HCT116 (cell line): ENCODE results near the gene KCNK10. TPM values are rescaled to one million over a fixed set of nuclear protein-coding genes. Genes with fewer than 3 reads are reported as not detected.

ENCODE experiments used
- ATAC-seq: fragments of 200-7000 bp; cut with Tn5 transposase; 2 replicates; pipeline ENCODE4 v1.9.1; 2020; ENCODE audit warnings: mild to moderate bottlenecking, moderate library complexity
- BruUV-seq: library from RNA; stranded (reverse); fragments of 400-500 nt; replicated peaks from 2 replicates; lab custom pipeline; 2021; lab: Mats Ljungman, UMichigan
- CTCF ChIA-PET: fragments of 300-600 bp; sonication (Branson Sonifier 250); formaldehyde crosslinking; loops from one replicate; lab custom pipeline; 2021; ENCODE audit warnings: antibody characterized with exemption; lab: Charles Lee
- POLR2A ChIA-PET: fragments of 300-600, 350-600 bp; sonication (Branson Sonifier 250); formaldehyde crosslinking; loops from one replicate; lab custom pipeline; 2021; ENCODE audit warnings: antibody characterized with exemption; lab: Charles Lee
- RAD21 ChIA-PET, 2 experiments: fragments of 300-600 bp; sonication (Branson Sonifier 250); formaldehyde crosslinking; loops; one replicate each; lab custom pipeline; 2023; ENCODE audit warnings: low total read pairs in 2 of 2; ENCODE audit not compliant: uncharacterized antibody in 2 of 2, unreplicated experiment in 2 of 2, low non-redundant PET in 1 of 2; lab: Charles Lee
- DNase-seq: peaks from one replicate; pipeline ENCODE4 v3.0.0-alpha.2; 2010; ENCODE audit warnings: low read depth, low spot score
- H2AFZ ChIP-seq: fragments of 200-600 bp; shearing (Covaris generic), sonication (generic); 2 replicates; pipeline ENCODE4 v1.6.1; 2017; ENCODE audit warnings: low read depth, mixed run types, mixed read lengths, antibody characterized with exemption, low read length; ENCODE audit not compliant: poor library complexity, severe bottlenecking
- H3K27ac ChIP-seq: 2 replicates; pipeline ENCODE4 v1.5.1; 2012; ENCODE audit warnings: low read depth, low read length
- H3K27me3 ChIP-seq: fragments of 200-600 bp; sonication (generic); 2 replicates; pipeline ENCODE4 v1.6.1; 2016; ENCODE audit warnings: mixed run types, low read length, mixed read lengths; ENCODE audit not compliant: insufficient read depth
- H3K36me3 ChIP-seq, 2 experiments: fragments of 200-500 bp in 1 of 2; fragments of 200-600 bp in 1 of 2; sonication (Bioruptor generic) in 1 of 2; sonication (generic) in 1 of 2; 2 replicates each; pipeline versions ENCODE4 v1.5.1 to v1.6.1; 2014 to 2016; ENCODE audit warnings: low read length in 2 of 2, inconsistent platforms in 1 of 2, mixed read lengths in 1 of 2, mixed run types in 1 of 2; ENCODE audit not compliant: insufficient read depth in 2 of 2, control insufficient read depth in 1 of 2
- H3K4me1 ChIP-seq, 2 experiments: fragments of 200-600 bp in 1 of 2; sonication (generic) in 1 of 2; 2 replicates each; pipeline versions ENCODE4 v1.5.1 to v1.6.1; 2012 to 2017; ENCODE audit warnings: low read length in 2 of 2, inconsistent platforms in 1 of 2, mild to moderate bottlenecking in 1 of 2, mixed read lengths in 1 of 2, mixed run types in 1 of 2, moderate library complexity in 1 of 2; ENCODE audit not compliant: insufficient read depth in 2 of 2, control insufficient read depth in 1 of 2
- H3K4me2 ChIP-seq: fragments of 200-600 bp; sonication (generic); 2 replicates; pipeline ENCODE4 v1.6.1; 2017; ENCODE audit warnings: mixed run types, low read length, mixed read lengths
- H3K4me3 ChIP-seq, 2 experiments: fragments of 200-600 bp in 1 of 2; sonication (generic) in 1 of 2; replicated peaks in 1 of 2; 2 replicates each; pipeline ENCODE4 v1.5.1; 2011 to 2016; ENCODE audit warnings: low read length in 2 of 2, control low read depth in 1 of 2, low read depth in 1 of 2, mild to moderate bottlenecking in 1 of 2, mixed read lengths in 1 of 2, mixed run types in 1 of 2
- H3K79me2 ChIP-seq: fragments of 200-600 bp; sonication (generic); 2 replicates; pipeline ENCODE4 v1.6.1; 2017; ENCODE audit warnings: mild to moderate bottlenecking, mixed run types, low read length, moderate library complexity, mixed read lengths; ENCODE audit not compliant: insufficient read depth
- H3K9ac ChIP-seq: fragments of 200-600 bp; sonication (generic); 2 replicates; pipeline ENCODE4 v1.6.1; 2016; ENCODE audit warnings: low read length, mixed read lengths
- H3K9me2 ChIP-seq: fragments of 200-600 bp; sonication (generic), shearing (Covaris generic); 2 replicates; pipeline ENCODE4 v1.6.1; 2017; ENCODE audit warnings: mixed run types, mild to moderate bottlenecking, moderate library complexity; ENCODE audit not compliant: insufficient read depth
- H3K9me3 ChIP-seq, 2 experiments: fragments of 200-500 bp in 1 of 2; fragments of 200-600 bp in 1 of 2; sonication (Bioruptor generic) in 1 of 2; sonication (generic) in 1 of 2; 2 replicates each; pipeline ENCODE4 v1.6.1; 2014 to 2017; ENCODE audit warnings: low read length in 2 of 2, mixed read lengths in 2 of 2, inconsistent platforms in 1 of 2, low read depth in 1 of 2, mild to moderate bottlenecking in 1 of 2, mixed run types in 1 of 2, moderate library complexity in 1 of 2; ENCODE audit not compliant: control insufficient read depth in 1 of 2, insufficient read depth in 1 of 2
- H4K20me1 ChIP-seq: fragments of 200-600 bp; sonication (generic), shearing (Covaris generic); 2 replicates; pipeline ENCODE4 v1.6.1; 2017; ENCODE audit warnings: mixed run types, mild to moderate bottlenecking, moderate library complexity; ENCODE audit not compliant: insufficient read depth
- ATF3 ChIP-seq: IDR thresholded peaks from 2 replicates; pipeline ENCODE4 v1.6.1; 2012
- CBX3 ChIP-seq: IDR thresholded peaks from 2 replicates; pipeline ENCODE4 v1.6.1; 2012; ENCODE audit warnings: low read depth
- CEBPB ChIP-seq: IDR thresholded peaks from 2 replicates; pipeline ENCODE4 v1.6.1; 2012; ENCODE audit warnings: low read depth
- CTCF ChIP-seq, 3 experiments: fragments of 200-600 bp in 1 of 3; sonication (generic) in 1 of 3; IDR thresholded peaks in 2 of 3; conservative IDR thresholded peaks in 1 of 3; 2 replicates each; pipeline ENCODE4 v1.5.1; 2012 to 2017; ENCODE audit warnings: low read depth in 2 of 3, low read length in 2 of 3, antibody characterized with exemption in 1 of 3, borderline replicate concordance in 1 of 3, control low read depth in 1 of 3, mild to moderate bottlenecking in 1 of 3, mixed read lengths in 1 of 3, mixed run types in 1 of 3, moderate library complexity in 1 of 3; ENCODE audit not compliant: insufficient read depth in 1 of 3
- EGR1 ChIP-seq: IDR thresholded peaks from 2 replicates; pipeline ENCODE4 v1.6.1; 2012; ENCODE audit warnings: low read depth
- EZH2 ChIP-seq: fragments of 200-600 bp; sonication (generic); IDR thresholded peaks from 2 replicates; pipeline ENCODE4 v1.6.1; 2017; ENCODE audit warnings: antibody characterized with exemption, mixed run types
- EZH2phosphoT487 ChIP-seq: fragments of 200-600 bp; IDR thresholded peaks from 2 replicates; pipeline ENCODE4 v1.6.1; 2018; ENCODE audit warnings: antibody characterized with exemption, borderline replicate concordance
- MAX ChIP-seq: IDR thresholded peaks from 2 replicates; pipeline ENCODE4 v1.6.1; 2012
- POLR2A ChIP-seq: IDR thresholded peaks from 2 replicates; pipeline ENCODE4 v1.7.0; 2011; ENCODE audit warnings: borderline replicate concordance; ENCODE audit not compliant: insufficient read depth, insufficient read length; ENCODE audit errors: extremely low read depth
- RAD21 ChIP-seq: IDR thresholded peaks from 2 replicates; pipeline ENCODE4 v1.6.1; 2012; ENCODE audit warnings: low read depth, mild to moderate bottlenecking
- REST ChIP-seq: IDR thresholded peaks from 2 replicates; pipeline ENCODE4 v1.6.1; 2012; ENCODE audit warnings: low read depth
- SIN3A ChIP-seq: IDR thresholded peaks from 2 replicates; pipeline ENCODE4 v1.6.1; 2012; ENCODE audit warnings: low read depth
- SP1 ChIP-seq: IDR thresholded peaks from 2 replicates; pipeline ENCODE4 v1.6.1; 2012; ENCODE audit warnings: low read depth
- SRF ChIP-seq: IDR thresholded peaks from 2 replicates; pipeline ENCODE4 v1.6.1; 2012; ENCODE audit warnings: low read depth
- TCF7L2 ChIP-seq: IDR thresholded peaks from 2 replicates; pipeline ENCODE4 v1.7.0; 2011; ENCODE audit warnings: borderline replicate concordance, inconsistent platforms; ENCODE audit not compliant: insufficient read depth, insufficient read length; ENCODE audit errors: extremely low read depth
- ZBTB33 ChIP-seq: IDR thresholded peaks from 2 replicates; pipeline ENCODE4 v1.6.1; 2011; ENCODE audit warnings: mild to moderate bottlenecking, low read length, moderate library complexity; ENCODE audit not compliant: insufficient replicate concordance; ENCODE audit errors: extremely low read depth
- ZFX ChIP-seq: fragments of 450-650 bp; IDR thresholded peaks from 2 replicates; pipeline ENCODE4 v1.6.1; 2017
- intact Hi-C: fragments of 100-400 bp; cut with micrococcal nuclease; formaldehyde crosslinking; loops from 2 replicates; pipeline ENCODE4 v1.10.0; 2022
- total RNA-seq: library from RNA; stranded (reverse); gene quantifications from one replicate; pipeline ENCODE4 v1.2.1, GENCODE V29; 2021; ENCODE audit not compliant: unreplicated experiment

Gene KCNK10
- total RNA-seq, 1 experiment from 2014 or later: not detected

GRCh38 chr14:88204221-88204620 is 118.8 kb downstream of the KCNK10 start:
- Histone ChIP-seq H3K9ac (no peak overlapping the region), H3K4me3 (no peak overlapping the region), H3K9me2 (no peaks in the 10 kb centered on the region), H3K4me1 (no peaks in the 10 kb centered on the region), H3K9me3 (no peaks in the 10 kb centered on the region), H3K36me3 (no peaks in the 10 kb centered on the region), H2AFZ (no peak overlapping the region), H3K79me2 (no peaks in the 10 kb centered on the region), H3K27me3 (no peaks in the 10 kb centered on the region; the same call in 1 of the 2 replicates), H4K20me1 (no peaks in the 10 kb centered on the region), H3K27ac (no peak overlapping the region), H3K4me2 (no peak overlapping the region)
- no peak for DNase-seq
- no peak for ATAC-seq
- TF ChIP-seq TCF7L2 (no peak), CBX3 (no peak), RAD21 (no peak), REST (no peak), SIN3A (no peak), CTCF (IDR thresholded peaks at IDR 0.05 in 2 of 3, conservative IDR thresholded peaks at IDR 0.05 in 1 of 3; ENCODE audit: borderline replicate concordance in 1 of 3, insufficient read depth in 1 of 3, low read depth in 2 of 3, low read length in 2 of 3) (no peak), SP1 (no peak), EGR1 (no peak), EZH2phosphoT487 (no peak), SRF (no peak), POLR2A (no peak), MAX (no peak), ATF3 (no peak), ZFX (no peak), EZH2 (no peak), ZBTB33 (no peak), CEBPB (no peak)
- intact Hi-C loops: no loop called here
- BruUV-seq: no TSS peak
- POLR2A ChIA-PET: no interaction called here
- RAD21 ChIA-PET: no interaction called here
- CTCF ChIA-PET: no interaction called here
